Smooth muscle cell (in vitro differentiated cells): ENCODE results near the gene MECR. TPM values are rescaled to one million over a fixed set of nuclear protein-coding genes. Genes with fewer than 3 reads are reported as not detected.
"Not testable (repeated sequence)": the region's sequence is repeated elsewhere in the genome, so short reads cannot be mapped to it uniquely, and the experiment has no call there.

Experiments used
- DNase-seq: peaks from one replicate; lab custom pipeline; 2025; ENCODE audit not compliant: unreplicated experiment; lab: John Stamatoyannopoulos, UW
- H2AFZ ChIP-seq: fragments of 200-600 bp; sonication (generic); 2 replicates; pipeline ENCODE4 v1.6.0; 2016; ENCODE audit warnings: antibody characterized with exemption, low read depth, mild to moderate bottlenecking
- H3F3A ChIP-seq: fragments of 200-600 bp; sonication (generic); 2 replicates; pipeline ENCODE4 v1.6.0; 2017; ENCODE audit warnings: antibody characterized with exemption, low read depth
- H3K27ac ChIP-seq: fragments of 200-600 bp; sonication (generic); 2 replicates; pipeline ENCODE4 v1.5.1; 2016; ENCODE audit warnings: low read depth, mild to moderate bottlenecking
- H3K27me3 ChIP-seq: fragments of 200-600 bp; sonication (generic); 2 replicates; pipeline ENCODE4 v1.6.1; 2016; ENCODE audit warnings: low read depth, mild to moderate bottlenecking
- H3K36me3 ChIP-seq: fragments of 200-600 bp; sonication (generic); 2 replicates; pipeline ENCODE4 v1.5.1; 2016; ENCODE audit warnings: low read depth
- H3K4me1 ChIP-seq: fragments of 200-600 bp; sonication (generic); 2 replicates; pipeline ENCODE4 v1.5.1; 2016; ENCODE audit warnings: low read depth
- H3K4me2 ChIP-seq: fragments of 200-600 bp; sonication (generic); 2 replicates; pipeline ENCODE4 v1.6.0; 2016; ENCODE audit warnings: mild to moderate bottlenecking
- H3K4me3 ChIP-seq: fragments of 200-600 bp; sonication (generic); 2 replicates; pipeline ENCODE4 v1.5.1; 2016; ENCODE audit warnings: mild to moderate bottlenecking
- H3K79me2 ChIP-seq: fragments of 200-600 bp; sonication (generic); 2 replicates; pipeline ENCODE4 v1.6.0; 2016; ENCODE audit warnings: low read depth, mild to moderate bottlenecking
- H3K9ac ChIP-seq: fragments of 200-600 bp; sonication (generic); 2 replicates; pipeline ENCODE4 v1.6.0; 2016; ENCODE audit warnings: low read depth
- H3K9me3 ChIP-seq: fragments of 200-600 bp; sonication (generic); replicated peaks from 2 replicates; pipeline ENCODE4 v1.5.1; 2016; ENCODE audit warnings: low read depth
- H4K20me1 ChIP-seq: fragments of 200-600 bp; sonication (generic); 2 replicates; pipeline ENCODE4 v1.6.0; 2016; ENCODE audit warnings: low read depth
- CTCF ChIP-seq: fragments of 200-600 bp; sonication (generic); IDR thresholded peaks from 2 replicates; pipeline ENCODE4 v1.5.1; 2017; ENCODE audit warnings: borderline replicate concordance, mild to moderate bottlenecking, antibody characterized with exemption; ENCODE audit not compliant: insufficient read depth, poor library complexity, severe bottlenecking
- WGBS: methylation state at CpG from one replicate; pipeline ENCODE4 v1.1.7; 2016; ENCODE audit warnings: low lambda C conversion rate; 5-methylcytosine and 5-hydroxymethylcytosine counted together
- polyA plus RNA-seq: library from polyadenylated mRNA; unstranded; fragments of >200 nt; fragmentation: Nextera tagmentation; extraction: Ambion mirVana; gene quantifications from 2 replicates; pipeline ENCODE4 v1.2.1, GENCODE V29; 2016
- total RNA-seq: library from RNA; depleted of rRNA; stranded (reverse); fragments of >200 nt; gene quantifications from 2 replicates; pipeline ENCODE4 v1.2.3, GENCODE V29; 2014

The MECR gene
- total and polyA plus RNA-seq, 2 experiments from 2014 or later: 11.6 to 43.8 TPM

- Histone ChIP-seq H3K27me3 (no peaks in the 10 kb centered on the region), H3K79me2 (peaks cover 23% of the 10 kb centered on the region), H4K20me1 (peaks cover 4% of the 10 kb centered on the region), H3K9me3 (no peaks in the 10 kb centered on the region), H3K27ac (peak overlapping the region; percentile 46), H3F3A (peaks cover 9% of the 10 kb centered on the region), H2AFZ (peak overlapping the region; percentile 46), H3K9ac (peak overlapping the region; percentile 70), H3K4me3 (peak overlapping the region; percentile 64), H3K36me3 (no peaks in the 10 kb centered on the region), H3K4me2 (peak overlapping the region; percentile 85), H3K4me1 (peaks cover 31% of the 10 kb centered on the region)
- under 1% methylated on average over 31 of the region's 79 CpGs for WGBS
- no peak for TF ChIP-seq CTCF
- peak; percentile 28 for DNase-seq
Measured at GRCh38 chr1:29237129-29237821, 6.5 kb upstream of the MECR start.

DNA sequence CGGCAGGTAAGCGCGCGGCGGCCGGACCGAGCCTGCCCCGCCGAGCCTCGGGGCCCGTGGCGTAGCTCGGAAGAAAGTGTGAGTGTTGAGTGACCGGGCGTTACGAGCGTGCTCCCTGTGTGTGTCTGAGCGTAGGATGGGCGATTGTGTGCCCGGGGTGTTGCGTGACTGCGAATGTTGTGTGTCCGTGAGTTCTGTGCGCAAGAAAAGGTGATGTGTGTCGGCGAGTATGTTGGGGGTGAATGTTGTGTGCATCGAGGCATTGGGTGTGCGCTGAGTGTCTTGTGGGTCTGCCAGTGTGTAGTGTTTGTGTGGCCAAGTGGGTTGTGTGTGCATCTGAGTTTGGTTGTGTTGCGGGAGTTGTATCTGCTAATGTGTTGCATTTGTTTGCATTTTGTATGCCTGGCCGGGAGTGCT is 6.0 kb upstream of the MECR start:
- TF ChIP-seq CTCF: no peak
- peaks cover 4% of the 10 kb centered on the region for H4K20me1 ChIP-seq
- peak overlapping the region; percentile 46 for H2AFZ ChIP-seq
- peaks cover 17% of the 10 kb centered on the region for H3K79me2 ChIP-seq
- peaks cover 31% of the 10 kb centered on the region for H3K4me1 ChIP-seq
- no peaks in the 10 kb centered on the region for H3K36me3 ChIP-seq
- H3K4me3 ChIP-seq: peak overlapping the region; percentile 64
- H3K4me2 ChIP-seq: peak overlapping the region; percentile 85
- no peak for DNase-seq
- H3K27me3 ChIP-seq: no peaks in the 10 kb centered on the region
- peaks cover 9% of the 10 kb centered on the region for H3F3A ChIP-seq
- 1% methylated on average over 30 of the region's 30 CpGs for WGBS
- peak overlapping the region; percentile 70 for H3K9ac ChIP-seq
- H3K9me3 ChIP-seq: no peaks in the 10 kb centered on the region
- H3K27ac ChIP-seq: peak overlapping the region; percentile 46

DNA sequence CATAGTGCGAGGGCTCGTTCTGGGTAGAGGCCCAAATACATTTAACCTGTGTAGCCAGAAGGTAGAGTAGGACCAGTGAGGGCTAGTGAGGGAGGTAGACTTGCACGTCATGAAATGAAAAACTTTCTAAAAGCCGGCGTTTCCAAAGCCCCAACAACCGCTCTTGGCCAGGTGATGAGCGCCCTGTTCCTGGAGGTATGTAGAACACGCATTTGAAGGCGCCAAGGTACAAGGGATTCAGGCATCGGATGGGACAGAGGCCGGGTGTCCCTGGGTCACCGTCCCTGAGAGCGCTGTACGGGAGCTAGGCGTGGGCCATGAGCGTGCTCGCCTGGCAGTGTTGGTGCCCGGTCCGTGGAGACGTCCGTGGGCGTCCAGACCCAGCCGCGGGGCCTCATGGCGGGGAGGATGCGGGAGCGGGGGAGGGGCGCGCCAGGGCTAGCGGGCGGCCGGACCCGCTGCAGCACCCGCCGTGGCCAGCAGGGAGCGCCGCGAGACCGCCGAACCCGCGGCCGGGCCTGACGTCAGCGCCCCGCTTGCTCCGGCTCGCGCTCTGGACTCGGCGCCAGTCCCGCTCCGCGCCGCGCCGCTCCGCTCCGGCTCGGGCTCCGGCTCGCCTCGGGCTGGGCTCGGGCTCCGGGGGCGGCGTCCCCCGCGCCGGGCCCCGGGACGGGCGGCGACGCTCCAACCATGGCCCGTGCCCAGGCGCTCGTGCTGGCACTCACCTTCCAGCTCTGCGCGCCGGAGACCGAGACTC is 5.4 kb upstream of the MECR start, which contains the start of gene PTPRU:
PTPRU (plus strand) TSS at position 568 of the 757 bp plus-strand sequence; CDS start at position 691, 123 bp downstream.
- Histone ChIP-seq H4K20me1 (peaks cover 4% of the 10 kb centered on the region), H3K27me3 (no peaks in the 10 kb centered on the region), H3K27ac (peak within 1 kb of the TSS; percentile 46), H3F3A (peaks cover 9% of the 10 kb centered on the region), H3K36me3 (no peaks in the 10 kb centered on the region), H3K79me2 (peaks cover 11% of the 10 kb centered on the region), H3K9ac (peak within 1 kb of the TSS; percentile 70), H3K9me3 (no peaks in the 10 kb centered on the region), H3K4me1 (peaks cover 31% of the 10 kb centered on the region), H2AFZ (peak within 1 kb of the TSS; percentile 71), H3K4me3 (peak within 1 kb of the TSS; percentile 64), H3K4me2 (peak within 1 kb of the TSS; percentile 85)
- 14% methylated on average over 45 of the region's 82 CpGs for WGBS
- peak; percentile 64 for TF ChIP-seq CTCF
- peak; percentile 67 for DNase-seq

DNA sequence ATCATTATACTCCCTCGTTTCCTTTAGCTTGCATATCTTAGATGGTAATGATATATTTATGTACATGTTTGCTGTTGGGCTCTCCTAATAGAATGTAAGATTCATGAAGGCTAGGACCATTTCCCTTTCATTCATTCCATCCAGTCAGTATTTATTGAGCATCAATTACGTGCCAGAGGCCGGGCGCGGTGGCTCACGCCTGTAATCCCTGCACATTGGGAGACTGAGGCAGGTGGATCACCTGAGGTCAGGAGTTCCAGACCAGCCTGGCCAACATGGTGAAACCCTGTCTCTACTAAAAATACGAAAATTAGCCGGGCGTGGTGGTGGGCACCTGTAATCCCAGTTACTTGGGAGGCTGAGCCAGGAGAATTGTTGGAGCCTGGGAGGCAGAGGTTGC is 4.1 kb upstream of the MECR start:
- H3K4me1 ChIP-seq: peaks cover 26% of the 10 kb centered on the region
- H3K9ac ChIP-seq, H4K20me1 ChIP-seq, H3K4me3 ChIP-seq, H3K27ac ChIP-seq, H3K27me3 ChIP-seq, H3K4me2 ChIP-seq, H3K36me3 ChIP-seq, H2AFZ ChIP-seq, H3K79me2 ChIP-seq, H3K9me3 ChIP-seq, DNase-seq: not testable (repeated sequence)
- peaks cover 12% of the 10 kb centered on the region for H3F3A ChIP-seq
- WGBS: 95% methylated on average over 9 of the region's 9 CpGs
